Inflammatory macrophage (primary cell): ENCODE results near the gene KCNJ6.
"Not testable (repeated sequence)": the region's sequence is repeated elsewhere in the genome, so short reads cannot be mapped to it uniquely, and the experiment has no call there.

Source experiments
- DNase-seq, 2 donors: peaks; one replicate each; pipeline ENCODE4 v3.0.0-alpha.2; 2020 to 2022
- total RNA-seq, 18 experiments: gene quantifications; one replicate each; lab custom pipeline; 2026; ENCODE audit warnings: mixed read lengths in 6 of 18, inconsistent platforms in 2 of 18; lab: John Stamatoyannopoulos, UW

Gene KCNJ6
- 0 to 0.31 (median 0.06) reads per million in 18 experiments for total RNA-seq

GRCh38 chr21:37916310-37917051, at the start of gene KCNJ6:
Gene KCNJ6, minus strand, starts transcription at chr21:37916457. Its CDS starts 75,775 bp downstream, at chr21:37840682.
- peak; percentile 11 to 41 for DNase-seq

GRCh38 chr21:37965088-37965805, 49.0 kb upstream of the KCNJ6 start:
- no peak for DNase-seq

GRCh38 chr21:37958537-37958936, 42.3 kb upstream of the KCNJ6 start:
- no peak for DNase-seq

- no peak for DNase-seq
Observed at GRCh38 chr21:37956772-37957171, 40.5 kb upstream of the KCNJ6 start.

GRCh38 chr21:37945036-37945435, 28.8 kb upstream of the KCNJ6 start:
- no peak for DNase-seq

- DNase-seq: no peak
Observed at GRCh38 chr21:37944496-37944895, 28.2 kb upstream of the KCNJ6 start.

GRCh38 chr21:37940691-37941090, 24.4 kb upstream of the KCNJ6 start:
- DNase-seq: no peak

- no peak for DNase-seq
Observed at GRCh38 chr21:37939838-37940237, 23.6 kb upstream of the KCNJ6 start.

- DNase-seq: no peak
Observed at GRCh38 chr21:37939251-37939650, 23.0 kb upstream of the KCNJ6 start.

GRCh38 chr21:37937668-37938067, 21.4 kb upstream of the KCNJ6 start:
- DNase-seq: no peak

- no peak for DNase-seq
Observed at GRCh38 chr21:37936010-37936785, 19.9 kb upstream of the KCNJ6 start.

- no peak for DNase-seq
Observed at GRCh38 chr21:37932936-37933335, 16.7 kb upstream of the KCNJ6 start.

GRCh38 chr21:37927711-37928110, 11.5 kb upstream of the KCNJ6 start:
- no peak for DNase-seq

- peak; percentile 8 to 9 for DNase-seq
Observed at GRCh38 chr21:37921091-37921490, 4.8 kb upstream of the KCNJ6 start.

- not testable (repeated sequence) for DNase-seq
Observed at GRCh38 chr21:37920302-37920701, 4.0 kb upstream of the KCNJ6 start.

- DNase-seq: no peak
Observed at GRCh38 chr21:37917612-37918011, 1.4 kb upstream of the KCNJ6 start.

GRCh38 chr21:37915941-37916309, 332 bp downstream of the KCNJ6 start:
- no peak for DNase-seq

GRCh38 chr21:37915497-37915911, 753 bp downstream of the KCNJ6 start:
- DNase-seq: no peak

- DNase-seq: no peak
Observed at GRCh38 chr21:37912616-37913015, 3.6 kb downstream of the KCNJ6 start.

GRCh38 chr21:37909936-37910335, 6.3 kb downstream of the KCNJ6 start:
- DNase-seq: no peak

- DNase-seq: no peak
Observed at GRCh38 chr21:37908691-37909090, 7.6 kb downstream of the KCNJ6 start.

GRCh38 chr21:37907076-37907475, 9.2 kb downstream of the KCNJ6 start:
- no peak for DNase-seq

- DNase-seq: no peak
Observed at GRCh38 chr21:37905291-37905690, 11.0 kb downstream of the KCNJ6 start.
